GM12892 (cell line): ENCODE results near the gene COL18A1.
A peak's percentile ranks its signal among the peaks of the same experiment; 100 is the strongest.
"Not testable (repeated sequence)": the region's sequence is repeated elsewhere in the genome, so short reads cannot be mapped to it uniquely, and the experiment has no call there.

ENCODE experiments used
- DNase-seq: peaks from one replicate; pipeline ENCODE4 v3.0.0; 2011; ENCODE audit not compliant: insufficient read length
- FAIRE-seq: peaks from 2 replicates; lab custom pipeline; 2011; peaks lifted over from hg19 to GRCh38; lab: Jason Lieb, UNC
- POLR2A ChIP-seq: IDR thresholded peaks from 2 replicates; pipeline ENCODE4 v1.6.1; 2011; ENCODE audit warnings: low read depth, low read length, control low read depth
- POLR2AphosphoS5 ChIP-seq: IDR thresholded peaks from 2 replicates; pipeline ENCODE4 v1.6.1; 2011; ENCODE audit warnings: low read depth, low read length, control low read depth
- TAF1 ChIP-seq: IDR thresholded peaks from 2 replicates; pipeline ENCODE4 v1.6.1; 2011; ENCODE audit warnings: low read depth, mild to moderate bottlenecking, control low read depth, low read length, borderline replicate concordance

The COL18A1 gene

GRCh38 chr21:45525153-45525909, 120.4 kb downstream of the COL18A1 start:
- FAIRE-seq: no peak
- TF ChIP-seq TAF1 (no peak), POLR2AphosphoS5 (no peak), POLR2A (no peak)
- no peak for DNase-seq

DNA sequence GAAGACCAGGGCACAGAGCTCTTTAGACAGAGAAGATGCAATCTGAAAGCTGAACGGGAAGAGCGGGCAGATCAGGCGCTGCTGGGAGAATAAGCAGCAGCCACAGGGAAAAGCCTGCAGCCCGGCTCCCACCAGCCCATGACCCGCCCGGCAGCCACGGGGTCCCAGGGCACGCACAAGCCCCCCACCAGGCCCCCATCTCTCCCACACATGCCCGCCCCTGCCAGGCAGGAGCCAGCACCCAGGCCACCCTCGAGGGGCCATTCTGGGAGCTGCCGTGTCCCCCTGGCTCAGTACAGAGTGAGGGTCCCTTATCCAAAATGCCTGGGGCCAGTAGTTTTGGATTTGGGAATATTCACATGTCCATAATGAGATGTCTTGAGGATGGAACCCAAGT, 120.9 kb downstream of the COL18A1 start:
- no peak for TF ChIP-seq TAF1
- no peak for TF ChIP-seq POLR2A
- TF ChIP-seq POLR2AphosphoS5: no peak
- FAIRE-seq: no peak

DNA sequence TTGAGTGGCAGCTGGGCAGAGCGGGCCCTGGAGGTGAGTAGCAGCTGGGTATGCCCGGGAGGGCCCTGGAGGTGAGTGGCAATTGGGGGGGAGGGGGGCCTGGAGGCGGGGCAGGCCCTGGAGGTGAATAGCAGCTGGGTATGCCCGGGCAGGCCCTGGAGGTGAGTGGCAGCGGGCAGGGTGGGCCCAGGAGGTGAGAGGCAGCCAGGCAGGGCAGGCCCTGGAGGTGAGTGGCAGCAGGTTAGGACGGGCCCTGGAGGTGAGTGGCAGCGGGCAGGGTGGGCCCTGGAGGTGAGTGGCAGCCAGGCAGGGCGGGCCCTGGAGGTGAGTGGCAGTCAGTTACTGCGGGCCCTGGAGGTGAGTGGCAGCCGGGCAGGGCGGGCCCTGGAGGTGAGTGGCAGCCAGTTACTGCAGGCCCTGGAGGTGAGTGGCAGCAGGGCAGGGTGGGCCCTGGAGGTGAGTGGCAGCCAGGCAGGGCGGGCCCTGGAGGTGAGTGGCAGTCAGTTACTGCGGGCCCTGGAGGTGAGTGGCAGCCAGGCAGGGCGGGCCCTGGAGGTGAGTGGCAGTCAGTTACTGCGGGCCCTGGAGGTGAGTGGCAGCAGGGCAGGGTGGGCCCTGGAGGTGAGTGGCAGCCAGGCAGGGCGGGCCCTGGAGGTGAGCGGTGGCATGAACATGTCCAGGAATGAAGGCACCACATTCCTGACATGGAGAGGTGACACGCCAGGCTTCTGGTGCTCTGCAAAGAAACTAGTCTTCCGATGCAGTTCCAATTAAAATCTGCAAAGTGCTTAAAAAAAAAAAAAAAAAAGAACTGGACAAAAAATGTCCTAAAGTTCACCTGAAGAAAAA, 122.4 kb downstream of the COL18A1 start:
- FAIRE-seq: not testable (repeated sequence)

More for the DNA sequence above, 120.9 kb downstream of the COL18A1 start:
- no peak for DNase-seq

GRCh38 chr21:45528028-45528705, 123.2 kb downstream of the COL18A1 start:
- DNase-seq (no peak), FAIRE-seq (no peak)
- TF ChIP-seq POLR2A: no peak
- TF ChIP-seq TAF1: no peak
- TF ChIP-seq POLR2AphosphoS5: no peak

More for the DNA sequence above, 122.4 kb downstream of the COL18A1 start:
- not testable (repeated sequence) for DNase-seq

GRCh38 chr21:45528981-45529784, 124.2 kb downstream of the COL18A1 start:
- FAIRE-seq (peak; percentile 88), DNase-seq (no peak)
- no peak for TF ChIP-seq POLR2A
- no peak for TF ChIP-seq POLR2AphosphoS5
- no peak for TF ChIP-seq TAF1

GRCh38 chr21:45529785-45530422, 124.9 kb downstream of the COL18A1 start:
- TF ChIP-seq POLR2A: no peak
- TF ChIP-seq TAF1: no peak
- no peak for TF ChIP-seq POLR2AphosphoS5
- FAIRE-seq: peak; percentile 21
- DNase-seq: no peak

DNA sequence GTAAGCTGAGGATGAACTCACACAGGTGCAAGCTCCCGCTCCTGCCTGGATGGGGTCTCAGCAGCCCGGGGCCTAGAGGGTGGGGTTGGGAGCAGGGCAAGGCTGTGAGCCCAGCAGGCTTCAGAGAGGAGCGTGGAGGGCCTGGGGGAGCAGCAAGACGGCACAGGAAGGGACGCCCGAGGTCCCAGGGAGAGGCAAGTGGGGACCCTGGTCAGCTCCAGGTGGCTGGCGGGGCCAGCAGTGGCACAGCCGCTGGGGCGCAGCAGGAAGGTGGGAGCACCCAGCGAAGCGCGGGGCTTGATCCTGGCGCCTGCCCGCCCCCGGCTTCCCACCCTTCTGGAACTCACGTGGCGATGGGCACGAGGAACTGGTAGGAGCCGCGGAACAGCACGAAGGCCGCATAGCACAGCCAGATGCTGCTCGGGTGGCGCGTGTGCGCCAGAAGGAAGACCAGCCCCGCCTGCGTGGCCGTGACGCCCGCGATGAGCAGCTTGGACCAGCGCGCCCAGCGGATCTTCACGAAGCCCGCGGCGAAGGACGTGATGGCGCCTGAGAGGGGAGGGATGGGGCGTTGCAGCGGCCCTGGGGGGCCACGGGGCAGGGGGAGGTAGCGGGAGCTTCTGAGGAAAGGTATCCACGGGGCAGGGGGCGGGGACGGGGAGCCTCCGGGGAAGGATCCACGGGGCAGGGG, 125.6 kb downstream of the COL18A1 start:
- FAIRE-seq: no peak
- DNase-seq: no peak
- TF ChIP-seq POLR2A (no peak), TAF1 (no peak), POLR2AphosphoS5 (no peak)

DNA sequence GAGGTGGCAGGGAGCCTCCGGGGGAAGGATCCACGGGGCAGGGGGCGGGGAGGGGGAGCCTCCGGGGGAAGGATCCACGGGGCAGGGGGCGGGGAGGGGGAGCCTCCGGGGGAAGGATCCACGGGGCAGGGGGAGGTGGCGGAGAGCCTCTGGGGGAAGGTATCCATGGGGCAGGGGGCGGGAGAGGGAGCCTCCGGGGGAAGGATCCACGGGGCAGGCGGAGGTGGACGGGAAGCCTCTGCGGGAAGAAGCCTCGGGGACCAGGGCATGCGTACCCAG, 126.1 kb downstream of the COL18A1 start:
- FAIRE-seq, DNase-seq: not testable (repeated sequence)

GRCh38 chr21:45531393-45532215, 126.6 kb downstream of the COL18A1 start:
- DNase-seq (no peak), FAIRE-seq (no peak)
- TF ChIP-seq POLR2AphosphoS5 (no peak), TAF1 (no peak), POLR2A (no peak)

DNA sequence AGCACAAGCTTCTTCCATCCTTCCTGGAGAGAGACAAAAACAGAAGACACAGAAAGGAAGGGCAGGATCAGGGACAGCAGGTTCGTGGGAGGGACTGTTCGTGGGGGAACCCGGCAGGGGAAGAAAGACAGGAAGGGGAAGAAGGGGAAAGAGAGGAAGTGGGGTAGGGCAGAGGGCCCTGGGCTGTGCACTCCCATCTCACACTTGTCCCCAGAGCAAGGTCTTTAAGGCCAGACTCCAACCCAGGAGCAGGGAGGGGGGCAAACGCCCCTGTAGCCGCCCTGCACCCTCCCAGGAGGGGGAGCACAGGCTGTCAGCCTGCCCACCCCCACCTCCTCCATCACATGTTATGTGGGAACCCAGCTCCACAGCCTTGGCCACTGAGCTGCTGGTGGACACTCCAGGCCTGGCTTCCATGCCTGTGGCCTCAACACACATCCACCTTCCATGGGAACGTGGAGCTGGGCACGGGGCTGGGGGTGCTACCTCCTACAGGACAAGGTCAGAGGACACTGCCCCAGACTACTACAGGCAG, 127.9 kb downstream of the COL18A1 start:
- no peak for FAIRE-seq
- TF ChIP-seq POLR2A: no peak
- TF ChIP-seq TAF1: no peak
- no peak for TF ChIP-seq POLR2AphosphoS5
- no peak for DNase-seq
